GM18505 (cell line): ENCODE measurements around the gene HSCB.
"Not testable (repeated sequence)": the region's sequence is repeated elsewhere in the genome, so short reads cannot be mapped to it uniquely, and the experiment has no call there.

Experiments
- ATAC-seq: cut with Tn5 transposase; IDR thresholded peaks from one replicate; pipeline ENCODE4 v1.9.1; 2021; ENCODE audit not compliant: unreplicated experiment
- POLR2A ChIP-seq: IDR thresholded peaks from 4 replicates; pipeline ENCODE4 v1.6.1; 2011; ENCODE audit warnings: borderline replicate concordance; ENCODE audit not compliant: insufficient read depth, insufficient read length; ENCODE audit errors: extremely low read depth

The HSCB gene

DNA sequence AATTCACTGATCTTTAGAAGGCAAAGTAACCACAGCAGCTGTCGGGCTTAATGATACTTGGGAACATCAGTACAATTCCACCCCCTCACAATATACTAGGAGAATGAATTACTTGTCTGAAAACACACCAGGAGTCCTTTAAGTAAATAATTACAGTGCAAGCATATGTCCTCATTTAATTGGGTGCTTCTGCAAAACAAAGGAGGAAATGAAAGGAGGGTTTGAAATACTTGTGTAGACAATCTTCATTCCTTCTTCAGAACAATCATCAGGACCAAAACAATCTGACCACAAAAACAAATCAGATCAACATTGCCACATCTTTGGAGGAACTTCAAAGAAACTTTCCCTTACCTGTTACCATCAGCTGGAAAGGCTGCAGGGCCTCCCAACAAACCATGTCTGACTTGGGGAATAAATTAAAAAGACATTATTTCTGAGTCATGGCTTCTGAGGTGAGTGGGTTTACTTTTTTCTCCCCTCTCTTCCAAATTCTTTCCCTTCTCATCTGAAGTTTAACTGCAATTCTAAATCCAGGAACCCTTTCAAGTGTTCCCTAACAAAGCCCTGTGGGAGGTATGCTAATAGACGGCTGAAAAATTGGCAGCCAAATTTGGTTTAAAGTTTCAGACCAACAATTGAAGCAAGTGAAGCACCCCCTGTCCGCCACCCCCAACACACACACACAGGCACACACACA, 18.2 kb downstream of the HSCB start:
- no peak for ATAC-seq
- no peak for TF ChIP-seq POLR2A

DNA sequence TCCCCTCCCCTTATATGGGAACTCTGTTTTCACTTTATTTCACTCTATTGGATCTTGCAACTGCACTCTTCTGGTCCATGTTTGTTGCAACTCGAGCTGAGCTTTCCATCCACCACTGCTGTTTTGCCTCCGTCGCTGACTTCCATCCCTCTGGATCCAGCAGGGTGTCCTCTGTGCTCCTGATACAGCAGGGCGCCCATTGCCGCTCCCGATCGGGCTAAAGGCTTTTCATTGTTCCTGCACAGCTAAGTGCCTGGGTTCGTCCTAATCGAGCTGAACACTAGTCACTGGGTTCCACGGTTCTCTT, 19.6 kb downstream of the HSCB start:
- ATAC-seq, result no peak
- no peak for TF ChIP-seq POLR2A

DNA sequence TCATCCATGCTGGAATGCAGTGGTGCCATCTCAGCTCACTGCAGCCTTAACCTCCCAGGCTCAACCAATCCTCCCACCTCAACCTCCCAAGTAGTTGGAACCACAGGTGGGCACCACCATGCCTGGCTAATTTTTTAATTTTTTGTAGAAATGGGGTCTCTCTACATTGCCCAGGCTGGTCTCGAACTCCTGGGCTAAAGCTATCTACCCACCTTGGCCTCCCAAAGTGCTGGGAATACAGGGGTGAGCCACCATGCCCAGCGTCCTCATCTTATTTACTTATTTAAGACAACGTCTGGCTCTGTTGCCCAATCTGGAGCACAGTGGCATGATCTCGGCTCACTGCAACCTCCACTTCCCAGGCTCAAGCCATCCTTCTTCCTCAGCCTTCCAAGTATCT, 20.2 kb downstream of the HSCB start:
- not testable (repeated sequence) for ATAC-seq

- no peak for TF ChIP-seq POLR2A
- ATAC-seq, result no peak
These were observed 24.8 kb downstream of the HSCB start for GRCh38 chr22:28766628-28767027.

DNA sequence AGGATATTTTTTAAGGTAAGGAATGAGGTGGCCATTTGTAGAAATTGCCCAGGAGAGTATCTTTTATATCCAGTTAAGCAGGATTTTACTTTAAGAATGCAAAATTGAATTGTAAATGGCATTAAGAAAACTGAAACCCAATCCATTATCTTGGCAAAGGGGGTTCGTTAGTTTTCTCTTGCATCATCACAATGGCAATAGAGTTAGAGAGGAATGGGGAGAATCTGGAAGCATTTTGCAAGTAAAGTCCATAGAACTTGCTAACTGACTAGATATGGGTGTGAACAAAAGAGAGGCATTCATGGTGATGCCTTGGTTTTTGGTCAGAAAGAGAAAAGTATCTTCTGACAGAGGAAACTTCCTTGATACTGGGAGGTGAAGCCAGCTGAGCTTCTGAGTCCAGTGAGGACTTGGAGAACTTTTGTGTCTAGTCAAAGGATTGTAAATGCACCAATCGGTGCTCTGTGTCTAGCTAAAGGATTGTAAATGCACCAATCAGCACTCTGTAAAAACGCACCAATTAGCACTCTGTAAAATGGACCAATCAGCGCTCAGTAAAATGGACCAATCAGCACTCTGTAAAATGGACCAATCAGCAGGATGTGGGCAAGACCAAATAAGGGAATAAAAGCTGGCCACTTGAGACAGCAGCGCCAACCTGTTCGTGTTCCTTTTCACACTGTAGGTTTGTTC, 27.0 kb downstream of the HSCB start:
- no peak for ATAC-seq
- no peak for TF ChIP-seq POLR2A

- no peak for ATAC-seq
- TF ChIP-seq POLR2A, result no peak
These were observed 27.7 kb downstream of the HSCB start for GRCh38 chr22:28769394-28770085.

DNA sequence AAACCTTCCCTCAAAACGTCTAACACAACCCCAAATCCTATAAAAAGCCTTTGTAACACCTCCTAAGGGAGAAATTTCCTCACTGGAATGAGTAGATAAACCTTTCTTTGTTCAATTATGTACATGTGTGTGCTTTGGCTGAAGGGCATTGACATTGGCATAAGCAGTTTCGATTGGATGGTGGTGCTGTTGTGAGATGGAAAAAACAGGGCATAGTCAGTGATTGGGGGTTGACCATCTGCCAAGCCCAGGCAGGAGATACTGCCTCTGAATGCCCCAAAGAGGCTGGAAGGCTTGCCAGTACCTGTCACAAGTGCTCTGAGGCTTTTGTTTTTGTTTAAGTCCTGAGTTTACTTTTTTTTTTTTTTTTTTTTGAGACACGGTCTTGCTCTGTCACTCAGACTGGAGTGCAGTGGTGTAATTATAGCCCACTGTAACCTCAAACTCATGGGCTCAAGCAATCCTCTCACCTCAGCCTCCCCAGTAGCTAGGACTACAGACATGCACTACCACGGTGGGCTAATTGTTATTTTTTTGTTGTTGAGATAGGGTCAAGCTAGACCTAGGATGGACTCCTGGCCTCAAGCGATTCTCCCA, 29.5 kb downstream of the HSCB start:
- ATAC-seq, result no peak
- no peak for TF ChIP-seq POLR2A

- peak; percentile 83 for ATAC-seq
- TF ChIP-seq POLR2A, result peak; percentile 83
These were observed 31.0 kb downstream of the HSCB start, which contains the start of gene CCDC117 for GRCh38 chr22:28772633-28773460. CCDC117 (plus strand) TSS chr22:28772695; CDS start chr22:28772850, 155 bp downstream.

- TF ChIP-seq POLR2A, result no peak
- ATAC-seq, result no peak
These were observed 31.6 kb downstream of the HSCB start for GRCh38 chr22:28773461-28773867.

DNA sequence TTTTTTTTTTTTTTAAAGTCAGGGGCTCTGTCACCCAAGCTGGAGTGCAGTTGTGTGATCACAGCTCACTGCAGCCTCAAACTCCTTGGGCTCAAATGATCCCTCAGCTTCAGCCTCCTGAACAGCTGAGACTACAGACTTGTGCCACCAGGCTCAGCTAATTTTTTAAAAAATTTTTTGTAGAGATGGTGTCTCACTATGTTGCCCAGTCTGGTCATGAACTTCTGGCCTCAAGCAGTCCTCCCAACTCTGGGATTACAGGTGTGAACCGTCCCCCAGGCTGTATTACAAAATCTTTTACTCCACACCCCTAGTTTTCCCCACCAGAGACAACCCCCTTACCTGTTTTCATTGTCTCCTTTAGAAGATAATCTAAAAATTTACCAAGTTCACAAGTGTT, 32.5 kb downstream of the HSCB start:
- no peak for TF ChIP-seq POLR2A
- no peak for ATAC-seq

DNA sequence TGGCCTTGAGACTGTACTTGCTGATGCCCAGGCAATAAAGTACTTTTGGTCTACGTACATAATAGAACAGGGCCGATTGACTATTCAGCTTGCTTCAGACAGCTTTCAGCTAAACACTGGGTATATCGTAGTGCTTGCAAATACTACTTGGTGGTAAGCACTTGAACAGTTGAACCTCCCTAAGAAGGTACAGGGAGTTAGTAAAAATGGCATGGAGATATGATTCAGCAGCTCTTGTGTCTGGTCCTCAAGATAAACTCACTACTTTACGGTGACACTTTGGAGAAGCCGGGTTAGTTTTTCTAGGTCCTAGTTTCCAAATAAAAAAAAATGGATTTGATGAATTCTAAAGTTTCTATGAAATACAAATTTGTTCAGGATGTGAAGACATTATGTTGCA, 38.0 kb downstream of the HSCB start:
- no peak for TF ChIP-seq POLR2A
- no peak for ATAC-seq

- no peak for ATAC-seq
- TF ChIP-seq POLR2A, result no peak
These were observed 38.5 kb downstream of the HSCB start for GRCh38 chr22:28780296-28780695.
